Airway epithelial cell (primary cell): ENCODE data around the gene RGS11. TPM values are rescaled to one million over a fixed set of nuclear protein-coding genes. Genes with fewer than 3 reads are reported as not detected.

Experiments used
- total RNA-seq: library from RNA; depleted of rRNA; stranded (reverse); fragments of >200 nt; gene quantifications from 2 replicates; pipeline ENCODE4 v1.2.3, GENCODE V29; 2015

Gene RGS11
- total RNA-seq, result 0.56 and 0.70 TPM in 2 replicates

DNA sequence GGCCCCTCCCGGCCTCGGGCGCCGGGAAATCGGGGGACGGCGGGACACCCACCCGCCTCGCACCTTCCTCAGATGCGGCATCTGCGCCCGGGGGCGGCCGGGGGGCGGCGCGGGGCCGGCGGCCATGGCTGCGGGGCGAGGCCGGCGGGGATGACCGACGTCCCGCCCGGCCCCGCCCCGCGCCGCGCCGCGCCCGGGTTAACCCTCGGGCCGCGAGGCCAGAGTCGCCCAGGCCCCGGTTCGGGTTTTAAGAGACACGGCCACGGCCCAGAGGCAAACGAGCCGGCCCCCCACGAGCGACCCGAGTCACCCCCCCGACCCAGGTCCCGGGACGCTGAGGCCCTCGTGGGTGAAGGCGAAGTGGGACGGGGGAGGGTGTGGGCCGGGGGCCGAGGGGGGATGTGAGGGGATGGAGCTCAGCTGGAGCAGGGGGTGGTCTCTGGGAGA is at the start of gene RGS11:
Gene RGS11 (minus strand): TSS at position 159 of the 447 bp plus-strand sequence. CDS start 33 bp downstream, at position 126.

DNA sequence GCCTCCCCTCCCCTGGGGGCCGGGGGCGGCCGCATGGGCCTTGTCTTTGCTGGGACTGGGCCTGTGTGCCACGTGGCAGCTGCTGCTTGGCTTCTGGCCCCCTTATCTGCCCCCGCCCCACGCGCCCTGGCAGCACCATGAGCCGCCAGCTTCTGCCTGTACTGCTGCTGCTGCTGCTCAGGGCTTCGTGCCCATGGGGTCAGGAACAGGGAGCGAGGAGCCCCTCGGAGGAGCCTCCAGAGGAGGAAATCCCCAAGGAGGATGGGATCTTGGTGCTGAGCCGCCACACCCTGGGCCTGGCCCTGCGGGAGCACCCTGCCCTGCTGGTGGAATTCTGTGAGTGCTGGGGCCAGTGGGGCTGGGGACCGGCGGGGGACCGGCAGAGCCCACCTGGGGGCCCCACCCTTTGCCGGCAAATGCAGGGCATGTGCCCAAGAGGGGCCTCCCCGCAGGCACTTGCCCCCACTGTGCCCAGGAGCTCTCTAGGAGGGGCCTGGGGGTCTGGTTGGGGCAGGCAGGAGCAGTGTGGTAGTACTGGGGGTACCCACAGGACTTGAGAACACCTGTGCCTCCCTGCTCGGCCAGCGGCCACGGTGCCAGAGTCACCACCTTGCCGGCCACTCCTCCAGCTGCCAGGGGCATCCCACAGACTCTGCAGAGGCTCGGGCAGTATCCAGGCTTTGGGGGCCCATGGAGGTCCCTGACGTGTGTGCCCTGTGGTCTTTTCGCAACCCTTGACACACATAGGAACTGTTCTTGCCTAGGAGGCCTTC is 7.5 kb upstream of the RGS11 start, which contains the start of gene PDIA2:
Gene PDIA2 (plus strand): TSS at position 132 of the 773 bp plus-strand sequence. CDS start 6 bp downstream, at position 138.

DNA sequence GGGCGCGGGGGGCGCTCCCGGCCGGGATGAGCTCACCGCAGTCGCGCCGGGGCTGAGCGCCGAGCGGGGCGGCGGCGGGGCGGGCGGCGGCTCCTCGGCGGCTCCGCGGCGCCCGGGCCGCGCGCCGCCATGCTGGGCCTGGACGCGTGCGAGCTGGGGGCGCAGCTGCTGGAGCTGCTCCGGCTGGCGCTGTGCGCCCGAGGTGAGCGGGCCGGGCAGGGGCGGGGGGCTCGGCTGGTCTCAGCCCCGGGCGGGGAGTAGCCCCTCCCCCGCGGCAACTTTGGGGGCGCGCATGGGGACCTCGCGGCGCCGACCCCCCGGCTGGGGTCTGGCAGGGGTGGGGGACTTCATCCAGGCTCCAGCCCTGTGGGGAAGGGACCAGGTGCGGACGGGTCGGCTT is 4.8 kb upstream of the RGS11 start, which contains the start of gene ARHGDIG:
Gene ARHGDIG (plus strand): TSS at position 40 of the 400 bp plus-strand sequence. CDS start 90 bp downstream, at position 130.

DNA sequence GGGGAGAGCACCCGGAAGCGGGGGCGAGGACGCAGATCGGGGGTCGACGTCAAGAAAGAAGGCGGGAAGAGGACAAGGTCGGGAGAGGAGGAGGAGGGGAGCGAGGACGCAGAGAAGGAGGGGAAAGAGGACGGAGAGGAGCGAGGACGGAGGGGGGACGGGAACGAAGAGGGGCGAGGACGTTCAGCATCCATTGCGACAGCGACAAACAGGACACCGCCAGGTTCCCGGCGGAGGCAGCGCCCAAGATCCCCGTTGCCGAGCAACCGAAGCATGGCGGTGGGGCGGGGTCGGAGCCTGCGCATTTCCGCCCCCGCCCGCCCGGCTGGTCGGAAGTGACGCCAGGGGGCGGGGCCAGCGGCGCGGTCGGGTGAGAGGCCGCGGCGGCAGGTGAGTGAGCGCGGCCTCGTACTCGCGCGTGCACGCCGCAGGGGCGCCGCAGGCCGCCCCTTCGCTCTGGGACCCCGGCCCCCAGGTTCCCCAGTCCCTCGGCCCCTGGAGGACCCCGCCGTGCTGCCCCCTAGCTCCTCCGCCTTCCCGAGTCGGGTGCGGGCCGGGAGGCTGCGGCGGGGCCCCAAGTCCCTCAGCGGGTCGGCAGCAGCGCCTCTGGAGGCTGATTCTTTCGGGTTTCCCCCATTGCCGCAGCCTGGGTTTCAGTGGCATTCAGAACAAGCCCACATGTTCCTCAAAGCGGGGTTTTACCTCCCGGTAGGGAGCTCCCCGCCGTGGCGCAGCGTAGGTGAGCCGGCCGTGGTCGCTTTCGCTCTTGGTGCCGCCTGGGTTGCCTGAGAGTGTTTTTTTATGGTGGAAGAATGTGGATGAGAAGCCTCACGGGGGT is 41.1 kb downstream of the RGS11 start, which contains the start of gene FAM234A:
Gene FAM234A (plus strand): TSS at position 354 of the 838 bp plus-strand sequence. CDS start 19,593 bp downstream, outside the sequence.

DNA sequence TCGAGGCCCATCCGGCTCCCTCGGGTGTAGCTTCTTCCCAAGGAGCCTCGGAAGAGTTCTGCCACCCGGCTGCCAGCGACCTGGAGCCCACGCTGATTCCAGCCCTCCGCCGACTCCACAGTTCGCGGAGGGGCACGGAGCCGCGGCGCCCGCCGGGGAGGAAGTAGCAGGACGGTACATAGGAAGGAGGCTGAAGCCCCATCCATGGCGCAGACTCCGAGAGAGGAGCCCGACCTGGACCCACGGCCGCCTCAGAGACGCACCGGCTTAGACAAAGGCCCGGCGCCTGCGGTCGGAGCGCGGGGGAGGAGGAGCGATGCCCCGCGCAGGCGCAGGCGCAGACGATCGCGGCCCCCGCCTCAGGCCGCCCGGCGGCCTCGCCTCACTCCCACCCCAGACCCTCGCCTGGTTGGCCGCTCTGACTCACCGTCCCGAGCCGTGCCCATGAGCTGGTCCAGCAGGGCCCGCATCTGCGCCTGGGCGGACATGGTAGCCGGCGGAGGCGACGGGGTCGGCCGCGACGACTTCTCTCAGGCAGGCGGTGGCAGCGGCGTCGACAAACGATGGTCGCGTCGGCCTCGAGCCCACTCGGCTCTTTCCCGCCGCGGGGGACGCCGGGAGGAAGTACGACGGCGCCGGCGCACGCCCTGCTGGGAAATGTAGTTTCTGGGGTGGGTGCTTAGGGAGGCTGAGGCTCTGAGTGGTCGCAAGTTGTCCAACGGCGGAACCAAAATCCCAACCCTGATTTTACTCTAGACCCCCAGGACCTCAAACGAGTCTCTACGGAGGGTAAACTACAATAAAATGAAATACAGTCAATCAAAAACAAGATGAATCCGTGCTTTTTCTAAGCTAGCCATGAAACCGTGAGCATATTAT is 46.7 kb downstream of the RGS11 start, which contains the start of gene LUC7L:
Gene LUC7L (minus strand): TSS at position 598 of the 879 bp plus-strand sequence. CDS start 110 bp downstream, at position 488.

Other genes starting within 250 kb of the RGS11 start
- 9.4 and 11.3 TPM in 2 replicates for gene POLR3K, start 222.3 kb downstream of the RGS11 start, total RNA-seq
- 38.7 and 44.4 TPM in 2 replicates for gene SNRNP25, start 222.1 kb downstream of the RGS11 start, total RNA-seq
- 26.2 and 31.6 TPM in 2 replicates for gene RHBDF1, start 203.3 kb downstream of the RGS11 start, total RNA-seq
- 91.7 and 140 TPM in 2 replicates for gene MPG, start 197.7 kb downstream of the RGS11 start, total RNA-seq
- gene NPRL3, start 137.3 kb downstream of the RGS11 start, total RNA-seq, result 13.9 and 20.5 TPM in 2 replicates
- not detected in 2 replicates for gene HBZ, start 123.3 kb downstream of the RGS11 start, total RNA-seq
- gene HBM, start 110.0 kb downstream of the RGS11 start, total RNA-seq, result not detected in 2 replicates
- gene HBA2, start 103.1 kb downstream of the RGS11 start, total RNA-seq, result not detected in 2 replicates
- gene HBA1, start 99.3 kb downstream of the RGS11 start, total RNA-seq, result 0.99 TPM in 1 of 2 replicates, not detected in the other
- 3.7 and 7.9 TPM in 2 replicates for gene HBQ1, start 95.5 kb downstream of the RGS11 start, total RNA-seq
- gene LUC7L, start 46.5 kb downstream of the RGS11 start, total RNA-seq, result 37.3 and 38.4 TPM in 2 replicates
- 62.7 and 69.4 TPM in 2 replicates for gene FAM234A, start 41.1 kb downstream of the RGS11 start, total RNA-seq
- gene ARHGDIG, start 4.6 kb upstream of the RGS11 start, total RNA-seq, result 0.60 and 1.6 TPM in 2 replicates
- 0.37 TPM in 1 of 2 replicates, not detected in the other for gene PDIA2, start 7.2 kb upstream of the RGS11 start, total RNA-seq
- 33.3 and 34.9 TPM in 2 replicates for gene AXIN1, start 76.8 kb upstream of the RGS11 start, total RNA-seq
- gene MRPL28, start 94.6 kb upstream of the RGS11 start, total RNA-seq, result 171 and 215 TPM in 2 replicates
- 48.3 and 56.3 TPM in 2 replicates for gene PGAP6, start 106.0 kb upstream of the RGS11 start, total RNA-seq
- 140 and 168 TPM in 2 replicates for gene NME4, start 121.3 kb upstream of the RGS11 start, total RNA-seq
- gene DECR2, start 125.9 kb upstream of the RGS11 start, total RNA-seq, result 14.5 and 17.5 TPM in 2 replicates
- 15.2 and 16.9 TPM in 2 replicates for gene RAB11FIP3, start 149.7 kb upstream of the RGS11 start, total RNA-seq